Heart left ventricle (tissue), 13 donors: ENCODE measurements around the gene BZW1.

Source experiments
- POLR2A ChIP-seq, 2 donors: fragments of 450-650 bp; IDR thresholded peaks; one replicate each; pipeline ENCODE4 v1.6.1; 2017; ENCODE audit warnings: antibody characterized with exemption in 2 of 2, mild to moderate bottlenecking in 2 of 2, moderate library complexity in 2 of 2
- TF ChIP-seq, protein P1 (sequence below), 12 donors: fragments of 200-600 bp; sonication (generic) in 4 of 12; IDR thresholded peaks; one replicate each; pipeline versions ENCODE4 v1.5.0 to v1.8.0; 2018 to 2022; ENCODE audit warnings: antibody characterized with exemption in 12 of 12, mild to moderate bottlenecking in 5 of 12
- donor health status: ischemic (EF 13 %, LVEDD 7.1; RV severe dilation, severe dysfunction).
- donor health status: DM: no; HTN: yes; CAD: no.
- donor health status: DM: no; HTN: no; CAD: no.
- donor health status: ischemic (EF 25% LVEDD 6.9; RV normal size, moderate dysfunction).
- donor health status: ischemic (EF 25% LVEDD 5.7; RV mildly dilated, moderate dysfunction).
- donor health status: ischemic (EF 35%, LVEDD 5.7; RV mildly dilated, moderate dysfunction).
- donor health status: nonischemic (EF 11% LVEDD 7.7; RV severe dilation, severe dysfunction).
- donor health status: DM: yes; HTN: yes; CAD: no.
- donor health status: PGD.
- donor health status: ischemic (EF 29% LVEDD 5.4; RV normal size, mild dysfunction).
- donor health status: nonischemic (EF 23%, LVEDD 6.1; RV moderate dilation, normal function).

DNA sequence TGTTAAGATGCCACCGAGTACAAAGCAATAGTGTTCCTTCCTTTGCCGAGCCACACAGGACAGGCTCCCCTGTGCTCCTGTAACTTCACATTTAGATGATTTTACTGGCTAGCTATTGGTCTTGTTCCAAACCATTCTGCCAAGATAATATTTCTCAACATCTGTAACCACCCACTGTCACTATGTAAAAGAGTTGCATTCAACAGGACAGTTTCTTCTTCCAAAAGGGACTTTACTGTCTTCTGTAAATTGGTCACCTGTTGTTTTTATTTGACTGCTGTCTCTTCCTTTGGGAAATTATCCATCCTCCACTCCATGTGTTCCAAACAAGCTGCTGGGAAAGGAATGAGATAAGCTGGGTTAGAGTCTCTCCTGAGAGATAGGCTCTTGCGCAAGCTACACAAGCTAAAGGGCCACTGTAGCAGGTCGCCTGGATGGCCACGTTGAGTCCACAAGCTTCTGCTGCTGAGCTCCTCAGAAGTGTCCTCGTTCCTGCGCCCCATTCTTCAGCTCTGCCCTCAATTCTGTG is 14.4 kb upstream of the BZW1 start:
- TF ChIP-seq, protein P1, sequence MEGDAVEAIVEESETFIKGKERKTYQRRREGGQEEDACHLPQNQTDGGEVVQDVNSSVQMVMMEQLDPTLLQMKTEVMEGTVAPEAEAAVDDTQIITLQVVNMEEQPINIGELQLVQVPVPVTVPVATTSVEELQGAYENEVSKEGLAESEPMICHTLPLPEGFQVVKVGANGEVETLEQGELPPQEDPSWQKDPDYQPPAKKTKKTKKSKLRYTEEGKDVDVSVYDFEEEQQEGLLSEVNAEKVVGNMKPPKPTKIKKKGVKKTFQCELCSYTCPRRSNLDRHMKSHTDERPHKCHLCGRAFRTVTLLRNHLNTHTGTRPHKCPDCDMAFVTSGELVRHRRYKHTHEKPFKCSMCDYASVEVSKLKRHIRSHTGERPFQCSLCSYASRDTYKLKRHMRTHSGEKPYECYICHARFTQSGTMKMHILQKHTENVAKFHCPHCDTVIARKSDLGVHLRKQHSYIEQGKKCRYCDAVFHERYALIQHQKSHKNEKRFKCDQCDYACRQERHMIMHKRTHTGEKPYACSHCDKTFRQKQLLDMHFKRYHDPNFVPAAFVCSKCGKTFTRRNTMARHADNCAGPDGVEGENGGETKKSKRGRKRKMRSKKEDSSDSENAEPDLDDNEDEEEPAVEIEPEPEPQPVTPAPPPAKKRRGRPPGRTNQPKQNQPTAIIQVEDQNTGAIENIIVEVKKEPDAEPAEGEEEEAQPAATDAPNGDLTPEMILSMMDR (IDR thresholded peaks at IDR 0.05), result no peak
- no peak for TF ChIP-seq POLR2A (IDR thresholded peaks at IDR 0.05)
